Mesodermal cell (in vitro differentiated cells): Measurements from ENCODE around the gene CACNA1C.

Experiments used
- H3K27ac ChIP-seq: 2 replicates; pipeline ENCODE4 v1.7.0; 2013; ENCODE audit warnings: mild to moderate bottlenecking, low read depth, low read length, moderate library complexity; ENCODE audit not compliant: severe bottlenecking
- H3K36me3 ChIP-seq: 2 replicates; pipeline ENCODE4 v1.7.1; 2013; ENCODE audit warnings: mild to moderate bottlenecking, low read length, moderate library complexity; ENCODE audit not compliant: control insufficient read depth, insufficient read depth
- H3K4me1 ChIP-seq: one replicate; pipeline ENCODE4 v1.7.1; 2013; ENCODE audit warnings: mild to moderate bottlenecking, low read length; ENCODE audit not compliant: insufficient read depth, control insufficient read depth, poor library complexity, severe bottlenecking
- H3K4me3 ChIP-seq: 2 replicates; pipeline ENCODE4 v1.7.0; 2013; ENCODE audit warnings: low read length, control low read depth, mild to moderate bottlenecking; ENCODE audit not compliant: insufficient read depth, poor library complexity, severe bottlenecking; ENCODE audit errors: extremely low read depth
- H3K9me3 ChIP-seq: 2 replicates; pipeline ENCODE4 v1.7.1; 2013; ENCODE audit warnings: mild to moderate bottlenecking, low read length, moderate library complexity; ENCODE audit not compliant: control insufficient read depth
- WGBS, 2 experiments: methylation state at CpG; one replicate each; pipeline ENCODE4 v1.1.5; 2013; ENCODE audit warnings: missing lambda C conversion rate in 2 of 2; ENCODE audit not compliant: insufficient coverage in 2 of 2; 5-methylcytosine and 5-hydroxymethylcytosine counted together

CACNA1C gene

GRCh38 chr12:2185751-2186341, 133.1 kb downstream of the CACNA1C start:
- H3K4me3 ChIP-seq, result no peak overlapping the region
- 94 to 95% methylated on average over 19 to 20 of the region's 21 CpGs for WGBS, 2 experiments
- H3K27ac ChIP-seq, result no peak overlapping the region

GRCh38 chr12:2187195-2187945, 134.6 kb downstream of the CACNA1C start:
- Histone ChIP-seq H3K9me3 (no peaks in the 10 kb centered on the region), H3K4me3 (no peak overlapping the region), H3K36me3 (no peaks in the 10 kb centered on the region), H3K27ac (no peak overlapping the region), H3K4me1 (peaks cover 13% of the 10 kb centered on the region)
- 90 to 91% methylated on average over 15 of the region's 15 CpGs for WGBS, 2 experiments

More at GRCh38 chr12:2185751-2186341, 133.1 kb downstream of the CACNA1C start:
- peaks cover 17% of the 10 kb centered on the region for H3K4me1 ChIP-seq
- H3K36me3 ChIP-seq, result no peaks in the 10 kb centered on the region
- no peaks in the 10 kb centered on the region for H3K9me3 ChIP-seq

- Histone ChIP-seq H3K27ac (no peak overlapping the region), H3K4me1 (peaks cover 15% of the 10 kb centered on the region), H3K36me3 (no peaks in the 10 kb centered on the region), H3K9me3 (no peaks in the 10 kb centered on the region), H3K4me3 (no peak overlapping the region)
- 20 to 63% methylated on average over 1 to 2 of the region's 9 CpGs for WGBS, 2 experiments
Observed at GRCh38 chr12:2190085-2190484, 137.3 kb downstream of the CACNA1C start.

- no peak overlapping the region for H3K27ac ChIP-seq
- WGBS, 2 experiments, result 94 to 96% methylated on average over 14 of the region's 15 CpGs
- H3K4me1 ChIP-seq, result peaks cover 15% of the 10 kb centered on the region
- no peak overlapping the region for H3K4me3 ChIP-seq
- no peaks in the 10 kb centered on the region for H3K36me3 ChIP-seq
- H3K9me3 ChIP-seq, result no peaks in the 10 kb centered on the region
Observed at GRCh38 chr12:2190896-2191533, 138.2 kb downstream of the CACNA1C start.

- WGBS, 2 experiments, result 73 to 93% methylated on average over 10 to 13 of the region's 19 CpGs
- Histone ChIP-seq H3K9me3 (no peaks in the 10 kb centered on the region), H3K36me3 (no peaks in the 10 kb centered on the region), H3K27ac (no peak overlapping the region), H3K4me1 (peaks cover 15% of the 10 kb centered on the region), H3K4me3 (no peak overlapping the region)
Observed at GRCh38 chr12:2191534-2192153, 138.9 kb downstream of the CACNA1C start.

GRCh38 chr12:2192231-2192630, 139.4 kb downstream of the CACNA1C start:
- no peaks in the 10 kb centered on the region for H3K36me3 ChIP-seq
- 65 to 76% methylated on average over 8 to 9 of the region's 10 CpGs for WGBS, 2 experiments
- H3K4me1 ChIP-seq, result peaks cover 20% of the 10 kb centered on the region
- H3K27ac ChIP-seq, result no peak overlapping the region
- H3K4me3 ChIP-seq, result no peak overlapping the region
- H3K9me3 ChIP-seq, result no peaks in the 10 kb centered on the region

GRCh38 chr12:2194060-2194459, 141.3 kb downstream of the CACNA1C start:
- 40 to 51% methylated on average over 3 to 4 of the region's 4 CpGs for WGBS, 2 experiments
- Histone ChIP-seq H3K4me1 (peaks cover 29% of the 10 kb centered on the region), H3K27ac (peak overlapping the region; percentile 79), H3K36me3 (no peaks in the 10 kb centered on the region), H3K4me3 (no peak overlapping the region), H3K9me3 (no peaks in the 10 kb centered on the region)

- no peaks in the 10 kb centered on the region for H3K36me3 ChIP-seq
- WGBS, 2 experiments, result 60 to 65% methylated on average over 1 to 4 of the region's 4 CpGs
- H3K4me1 ChIP-seq, result peaks cover 29% of the 10 kb centered on the region
- H3K27ac ChIP-seq, result peak overlapping the region; percentile 79
- H3K9me3 ChIP-seq, result no peaks in the 10 kb centered on the region
- no peak overlapping the region for H3K4me3 ChIP-seq
Observed at GRCh38 chr12:2194571-2194970, 141.8 kb downstream of the CACNA1C start.

- H3K36me3 ChIP-seq, result no peaks in the 10 kb centered on the region
- 52 to 65% methylated on average over 3 to 5 of the region's 5 CpGs for WGBS, 2 experiments
- no peak overlapping the region for H3K4me3 ChIP-seq
- peaks cover 29% of the 10 kb centered on the region for H3K4me1 ChIP-seq
- no peaks in the 10 kb centered on the region for H3K9me3 ChIP-seq
- no peak overlapping the region for H3K27ac ChIP-seq
Observed at GRCh38 chr12:2195085-2195484, 142.3 kb downstream of the CACNA1C start.

- Histone ChIP-seq H3K27ac (peak overlapping the region; percentile 65), H3K4me1 (peaks cover 26% of the 10 kb centered on the region), H3K9me3 (no peaks in the 10 kb centered on the region), H3K36me3 (no peaks in the 10 kb centered on the region), H3K4me3 (no peak overlapping the region)
- 20 to 25% methylated on average over 9 to 11 of the region's 18 CpGs for whole genome bisulfite sequencing, 2 experiments
Observed at GRCh38 chr12:2198005-2198501, 145.3 kb downstream of the CACNA1C start.
